Measurements from ENCODE around the gene ZSCAN5A. TPM values are rescaled to one million over a fixed set of nuclear protein-coding genes. Genes with fewer than 3 reads are reported as not detected.
"Not testable (repeated sequence)": the region's sequence is repeated elsewhere in the genome, so short reads cannot be mapped to it uniquely, and the experiment has no call there.

Gene ZSCAN5A
- total RNA-seq, 2 experiments from 2014 or later = 14.4 to 19.2 TPM

GRCh38 chr19:56199687-56200086, 115.0 kb downstream of the ZSCAN5A start:
- BruUV-seq (replicated peaks) = no TSS peak
- no peaks in the 10 kb centered on the region for H3K9me3 ChIP-seq (ENCODE audit: low read length)
- H2AFZ ChIP-seq (ENCODE audit: low read length) = no peak overlapping the region
- H3K79me2 ChIP-seq (ENCODE audit: insufficient read depth, low read depth, low read length) = no peaks in the 10 kb centered on the region
- no peaks in the 10 kb centered on the region for H4K20me1 ChIP-seq (ENCODE audit: insufficient read depth, low read length)
- H3K4me2 ChIP-seq (ENCODE audit: low read length) = no peak overlapping the region
- no peak for DNase-seq (ENCODE audit: low spot score)
- no peaks in the 10 kb centered on the region for H3K9me2 ChIP-seq (ENCODE audit: insufficient read depth, low read length)
- ChIA-PET CTCF (ENCODE audit: unreplicated experiment) (no interaction called here), POLR2A (no interaction called here)
- H3K4me1 ChIP-seq (ENCODE audit: insufficient read depth, low read length, poor library complexity, severe bottlenecking) = no peaks in the 10 kb centered on the region
- no peak overlapping the region for H3K4me3 ChIP-seq (ENCODE audit: low read depth, low read length, poor library complexity, severe bottlenecking)
- intact Hi-C loops (cut with micrococcal nuclease; ENCODE audit: unreplicated experiment) = no loop called here
- no peaks in the 10 kb centered on the region for H3K36me3 ChIP-seq (ENCODE audit: insufficient read depth, low read length)
- TF ChIP-seq, protein P1, sequence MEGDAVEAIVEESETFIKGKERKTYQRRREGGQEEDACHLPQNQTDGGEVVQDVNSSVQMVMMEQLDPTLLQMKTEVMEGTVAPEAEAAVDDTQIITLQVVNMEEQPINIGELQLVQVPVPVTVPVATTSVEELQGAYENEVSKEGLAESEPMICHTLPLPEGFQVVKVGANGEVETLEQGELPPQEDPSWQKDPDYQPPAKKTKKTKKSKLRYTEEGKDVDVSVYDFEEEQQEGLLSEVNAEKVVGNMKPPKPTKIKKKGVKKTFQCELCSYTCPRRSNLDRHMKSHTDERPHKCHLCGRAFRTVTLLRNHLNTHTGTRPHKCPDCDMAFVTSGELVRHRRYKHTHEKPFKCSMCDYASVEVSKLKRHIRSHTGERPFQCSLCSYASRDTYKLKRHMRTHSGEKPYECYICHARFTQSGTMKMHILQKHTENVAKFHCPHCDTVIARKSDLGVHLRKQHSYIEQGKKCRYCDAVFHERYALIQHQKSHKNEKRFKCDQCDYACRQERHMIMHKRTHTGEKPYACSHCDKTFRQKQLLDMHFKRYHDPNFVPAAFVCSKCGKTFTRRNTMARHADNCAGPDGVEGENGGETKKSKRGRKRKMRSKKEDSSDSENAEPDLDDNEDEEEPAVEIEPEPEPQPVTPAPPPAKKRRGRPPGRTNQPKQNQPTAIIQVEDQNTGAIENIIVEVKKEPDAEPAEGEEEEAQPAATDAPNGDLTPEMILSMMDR (conservative IDR thresholded peaks at IDR 0.05; ENCODE audit: low read length) = no peak
- no peak for TF ChIP-seq EZH2phosphoT487 (IDR thresholded peaks at IDR 0.05; ENCODE audit: borderline replicate concordance, low read depth, low read length)
- no peak overlapping the region for H3K27ac ChIP-seq (ENCODE audit: low read depth, low read length, poor library complexity, severe bottlenecking)

DNA sequence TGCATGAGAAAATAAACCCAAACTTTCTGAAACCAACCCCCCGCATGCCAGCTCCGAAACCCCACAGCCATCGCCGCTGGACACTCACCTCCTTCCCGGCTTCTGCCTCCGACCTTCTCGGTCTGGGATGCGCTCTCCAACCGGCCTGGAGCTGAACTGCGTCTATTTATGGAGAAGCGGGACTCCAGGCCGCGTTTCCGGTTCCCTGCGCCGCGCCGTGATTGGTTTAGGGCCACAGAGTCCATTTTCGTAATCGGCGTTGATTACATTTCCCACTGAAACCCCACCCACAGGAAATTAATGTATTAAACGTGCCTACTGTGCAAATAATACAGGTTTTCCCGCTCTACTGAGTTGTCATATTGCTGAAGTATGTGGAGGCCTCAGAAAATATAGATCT, 117.0 kb downstream of the ZSCAN5A start, which contains the start of gene ZSCAN5B:
Gene ZSCAN5B, minus strand, starts transcription at position 138 of the 400 bp plus-strand sequence. CDS start 4,731 bp downstream, outside the sequence.
- H3K4me1 ChIP-seq (ENCODE audit: insufficient read depth, low read length, poor library complexity, severe bottlenecking); CTCF ChIA-PET (ENCODE audit: unreplicated experiment); H2AFZ ChIP-seq (ENCODE audit: low read length); POLR2A ChIA-PET; H3K4me3 ChIP-seq (ENCODE audit: low read depth, low read length, poor library complexity, severe bottlenecking); H3K36me3 ChIP-seq (ENCODE audit: insufficient read depth, low read length); BruUV-seq (replicated peaks); H3K79me2 ChIP-seq (ENCODE audit: insufficient read depth, low read depth, low read length); H3K4me2 ChIP-seq (ENCODE audit: low read length); DNase-seq (ENCODE audit: low spot score); H3K9me2 ChIP-seq (ENCODE audit: insufficient read depth, low read length); H4K20me1 ChIP-seq (ENCODE audit: insufficient read depth, low read length); intact Hi-C loops (cut with micrococcal nuclease; ENCODE audit: unreplicated experiment); H3K27ac ChIP-seq (ENCODE audit: low read depth, low read length, poor library complexity, severe bottlenecking); H3K9me3 ChIP-seq (ENCODE audit: low read length): not testable (repeated sequence)

- H3K9me2 ChIP-seq (ENCODE audit: insufficient read depth, low read length) = no peaks in the 10 kb centered on the region
- BruUV-seq (replicated peaks) = no TSS peak
- no peaks in the 10 kb centered on the region for H3K4me1 ChIP-seq (ENCODE audit: insufficient read depth, low read length, poor library complexity, severe bottlenecking)
- H3K4me3 ChIP-seq (ENCODE audit: low read depth, low read length, poor library complexity, severe bottlenecking) = no peak overlapping the region
- intact Hi-C loops (cut with micrococcal nuclease; ENCODE audit: unreplicated experiment) = no loop called here
- ChIA-PET CTCF (ENCODE audit: unreplicated experiment) (no interaction called here), POLR2A (interaction anchor here (0.7 kb wide), 1 partner anchor 11 kb away, joined by 3 read pairs; no protein-coding TSS in a partner anchor)
- no peak for DNase-seq (ENCODE audit: low spot score)
- no peaks in the 10 kb centered on the region for H3K9me3 ChIP-seq (ENCODE audit: low read length)
- H4K20me1 ChIP-seq (ENCODE audit: insufficient read depth, low read length) = no peaks in the 10 kb centered on the region
- no peaks in the 10 kb centered on the region for H3K79me2 ChIP-seq (ENCODE audit: insufficient read depth, low read depth, low read length)
- H2AFZ ChIP-seq (ENCODE audit: low read length) = no peak overlapping the region
- no peak overlapping the region for H3K4me2 ChIP-seq (ENCODE audit: low read length)
- H3K36me3 ChIP-seq (ENCODE audit: insufficient read depth, low read length) = no peaks in the 10 kb centered on the region
- H3K27ac ChIP-seq (ENCODE audit: low read depth, low read length, poor library complexity, severe bottlenecking) = no peak overlapping the region
- TF ChIP-seq, protein P1 (conservative IDR thresholded peaks at IDR 0.05; ENCODE audit: low read length) = no peak
- no peak for TF ChIP-seq EZH2phosphoT487 (IDR thresholded peaks at IDR 0.05; ENCODE audit: borderline replicate concordance, low read depth, low read length)
Observed at GRCh38 chr19:56193981-56194640, 120.5 kb downstream of the ZSCAN5A start.

Measured in OCI-LY7 (cell line).